A673 (cell line): Measurements from ENCODE around the gene UVSSA. TPM values are rescaled to one million over a fixed set of nuclear protein-coding genes. Genes with fewer than 3 reads are reported as not detected.

Experiments
- BruUV-seq: library from RNA; stranded (reverse); fragments of 400-500 nt; replicated peaks from 2 replicates; lab custom pipeline; 2021; lab: Mats Ljungman, UMichigan
- CTCF ChIA-PET: fragments of 300-600 bp; sonication (Branson Sonifier 250); formaldehyde crosslinking; loops from one replicate; lab custom pipeline; 2022; ENCODE audit warnings: antibody characterized with exemption; lab: Charles Lee
- POLR2A ChIA-PET: fragments of 300-600 bp; sonication (Branson Sonifier 250); formaldehyde crosslinking; loops from one replicate; lab custom pipeline; 2022; ENCODE audit warnings: antibody characterized with exemption; ENCODE audit not compliant: low non-redundant PET; lab: Charles Lee
- DNase-seq: peaks from one replicate; pipeline ENCODE4 v3.0.0-alpha.2; 2015; ENCODE audit warnings: low spot score
- H3K27ac ChIP-seq: fragments of 200-600 bp; sonication (generic); 2 replicates; pipeline ENCODE4 v1.5.1; 2016; ENCODE audit warnings: mixed run types, low read depth, mild to moderate bottlenecking, mixed read lengths, antibody characterized with exemption, low read length; ENCODE audit not compliant: poor library complexity, severe bottlenecking
- H3K27me3 ChIP-seq: fragments of 200-600 bp; sonication (generic); replicated peaks from 2 replicates; pipeline ENCODE4 v1.6.1; 2017; ENCODE audit warnings: mixed run types, low read depth, mild to moderate bottlenecking, mixed read lengths, antibody characterized with exemption, low read length; ENCODE audit not compliant: insufficient read depth, poor library complexity
- H3K36me3 ChIP-seq: fragments of 200-600 bp; sonication (generic); 2 replicates; pipeline ENCODE4 v1.6.1; 2016; ENCODE audit warnings: mixed run types, mild to moderate bottlenecking, mixed read lengths, antibody characterized with exemption, low read length; ENCODE audit not compliant: insufficient read depth, poor library complexity, severe bottlenecking
- H3K4me1 ChIP-seq: fragments of 200-600 bp; sonication (generic); 2 replicates; pipeline ENCODE4 v1.6.1; 2017; ENCODE audit warnings: mixed run types, mild to moderate bottlenecking, mixed read lengths, antibody characterized with exemption, low read length; ENCODE audit not compliant: insufficient read depth, poor library complexity, severe bottlenecking
- H3K4me3 ChIP-seq: fragments of 200-600 bp; sonication (generic); 2 replicates; pipeline ENCODE4 v1.5.1; 2016; ENCODE audit warnings: low read depth, mixed run types, mild to moderate bottlenecking, mixed read lengths, low read length; ENCODE audit not compliant: poor library complexity, severe bottlenecking
- H3K9me3 ChIP-seq: fragments of 200-600 bp; sonication (generic); 2 replicates; pipeline ENCODE4 v1.6.1; 2016; ENCODE audit warnings: mixed run types, low read depth, mild to moderate bottlenecking, mixed read lengths, antibody characterized with exemption, low read length; ENCODE audit not compliant: poor library complexity, severe bottlenecking
- EZH2 ChIP-seq: fragments of 200-600 bp; sonication (generic); IDR thresholded peaks from 2 replicates; pipeline ENCODE4 v1.6.1; 2017; ENCODE audit warnings: borderline replicate concordance, low read depth, mild to moderate bottlenecking, mixed read lengths, antibody characterized with exemption, low read length; ENCODE audit not compliant: poor library complexity, severe bottlenecking
- intact Hi-C: fragments of 100-400 bp; cut with micrococcal nuclease; formaldehyde crosslinking; loops from one replicate; pipeline ENCODE4 v1.10.0; 2022; ENCODE audit not compliant: unreplicated experiment
- total RNA-seq: library from RNA; stranded (reverse); gene quantifications from 2 replicates; pipeline ENCODE4 v1.2.3, GENCODE V29; 2021
- TF ChIP-seq, protein P1 (sequence below): fragments of 300-800, 200-600 bp; sonication (generic); conservative IDR thresholded peaks from 2 replicates; pipeline ENCODE4 v1.5.1; 2017; ENCODE audit warnings: low read depth, mild to moderate bottlenecking, antibody characterized with exemption, low read length, moderate library complexity, mixed read lengths

The UVSSA gene
- total RNA-seq, 1 experiment from 2014 or later: 20.3 TPM

DNA sequence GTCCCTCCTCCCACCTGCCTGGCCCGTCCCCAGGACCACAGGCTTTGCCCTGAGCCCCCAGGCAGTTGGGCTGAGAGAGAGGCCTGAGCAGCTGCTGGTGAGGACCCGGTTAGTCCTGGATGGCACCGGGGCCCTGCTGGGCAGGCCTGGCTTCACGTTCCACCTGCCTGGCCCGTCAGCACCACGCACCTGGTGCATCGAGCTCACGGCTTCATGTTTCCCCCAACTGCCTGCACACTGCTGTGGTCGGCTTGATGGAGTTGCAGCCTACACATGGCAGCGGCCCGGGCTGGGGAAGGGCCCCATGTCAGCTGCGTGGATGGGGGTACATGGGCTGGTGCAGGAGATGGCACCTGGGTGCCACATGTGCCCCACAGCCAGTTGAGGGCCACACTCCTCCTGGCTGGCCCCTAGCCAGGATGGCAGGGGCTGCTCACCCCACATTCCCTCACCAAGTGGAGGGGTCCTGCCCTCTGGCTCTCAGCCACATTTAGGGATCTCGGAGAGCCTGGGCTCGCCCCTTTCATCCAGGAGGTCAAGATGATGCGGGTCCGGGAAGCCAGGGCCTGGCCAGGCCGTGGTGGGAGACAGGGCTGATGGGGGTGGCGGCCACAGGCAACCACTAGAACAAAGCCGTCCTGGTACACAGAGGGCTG lies 30.7 kb downstream of the UVSSA start:
- Histone ChIP-seq H3K27ac (no peak overlapping the region), H3K9me3 (no peaks in the 10 kb centered on the region), H3K36me3 (no peaks in the 10 kb centered on the region), H3K4me3 (no peak overlapping the region), H3K27me3 (no peaks in the 10 kb centered on the region), H3K4me1 (no peaks in the 10 kb centered on the region)
- BruUV-seq: no TSS peak
- CTCF ChIA-PET: no interaction called here
- POLR2A ChIA-PET: no interaction called here
- DNase-seq: no peak
- TF ChIP-seq, protein P1, sequence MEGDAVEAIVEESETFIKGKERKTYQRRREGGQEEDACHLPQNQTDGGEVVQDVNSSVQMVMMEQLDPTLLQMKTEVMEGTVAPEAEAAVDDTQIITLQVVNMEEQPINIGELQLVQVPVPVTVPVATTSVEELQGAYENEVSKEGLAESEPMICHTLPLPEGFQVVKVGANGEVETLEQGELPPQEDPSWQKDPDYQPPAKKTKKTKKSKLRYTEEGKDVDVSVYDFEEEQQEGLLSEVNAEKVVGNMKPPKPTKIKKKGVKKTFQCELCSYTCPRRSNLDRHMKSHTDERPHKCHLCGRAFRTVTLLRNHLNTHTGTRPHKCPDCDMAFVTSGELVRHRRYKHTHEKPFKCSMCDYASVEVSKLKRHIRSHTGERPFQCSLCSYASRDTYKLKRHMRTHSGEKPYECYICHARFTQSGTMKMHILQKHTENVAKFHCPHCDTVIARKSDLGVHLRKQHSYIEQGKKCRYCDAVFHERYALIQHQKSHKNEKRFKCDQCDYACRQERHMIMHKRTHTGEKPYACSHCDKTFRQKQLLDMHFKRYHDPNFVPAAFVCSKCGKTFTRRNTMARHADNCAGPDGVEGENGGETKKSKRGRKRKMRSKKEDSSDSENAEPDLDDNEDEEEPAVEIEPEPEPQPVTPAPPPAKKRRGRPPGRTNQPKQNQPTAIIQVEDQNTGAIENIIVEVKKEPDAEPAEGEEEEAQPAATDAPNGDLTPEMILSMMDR: no peak
- TF ChIP-seq EZH2: no peak
- intact Hi-C loops: no loop called here

DNA sequence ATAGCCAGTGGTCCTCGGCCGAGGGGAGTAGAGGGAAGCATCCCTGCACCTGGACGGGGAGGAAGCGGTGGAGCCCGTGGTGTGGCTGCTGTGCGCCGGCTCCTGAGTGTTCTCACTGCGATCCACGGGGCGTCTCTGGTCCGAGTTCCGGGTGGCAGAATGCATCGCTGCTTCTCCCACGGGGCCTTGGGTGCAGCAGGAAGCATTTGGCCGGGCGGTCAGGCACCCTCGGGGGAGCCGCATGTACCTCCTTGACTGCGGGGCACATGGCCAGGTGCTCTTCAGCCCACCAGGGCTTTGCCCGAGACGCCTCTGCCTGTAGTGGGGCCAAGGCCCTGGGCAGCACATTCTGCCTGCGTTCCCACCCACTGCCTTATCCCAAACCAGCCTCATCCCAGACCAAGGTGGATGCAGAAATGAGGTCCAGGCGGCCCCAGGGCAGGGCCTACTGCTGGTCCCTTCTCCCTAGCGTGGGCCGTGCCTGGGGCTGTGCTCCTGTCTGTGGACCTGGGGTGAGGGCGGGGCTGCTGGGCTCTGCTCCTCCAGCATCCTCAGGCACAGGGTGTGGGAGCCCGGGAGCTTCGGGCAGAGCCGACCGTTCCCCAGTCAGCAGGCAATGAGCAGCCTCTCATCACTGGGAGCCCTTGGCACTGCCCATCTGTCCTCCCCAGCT lies 31.7 kb downstream of the UVSSA start:
- Histone ChIP-seq H3K4me1 (no peaks in the 10 kb centered on the region), H3K9me3 (no peaks in the 10 kb centered on the region), H3K36me3 (no peaks in the 10 kb centered on the region), H3K27me3 (no peaks in the 10 kb centered on the region), H3K27ac (no peak overlapping the region), H3K4me3 (no peak overlapping the region)
- TF ChIP-seq, protein P1: no peak
- TF ChIP-seq EZH2: no peak
- DNase-seq: no peak
- no TSS peak for BruUV-seq
- POLR2A ChIA-PET: no interaction called here
- CTCF ChIA-PET: no interaction called here
- intact Hi-C loops: no loop called here

DNA sequence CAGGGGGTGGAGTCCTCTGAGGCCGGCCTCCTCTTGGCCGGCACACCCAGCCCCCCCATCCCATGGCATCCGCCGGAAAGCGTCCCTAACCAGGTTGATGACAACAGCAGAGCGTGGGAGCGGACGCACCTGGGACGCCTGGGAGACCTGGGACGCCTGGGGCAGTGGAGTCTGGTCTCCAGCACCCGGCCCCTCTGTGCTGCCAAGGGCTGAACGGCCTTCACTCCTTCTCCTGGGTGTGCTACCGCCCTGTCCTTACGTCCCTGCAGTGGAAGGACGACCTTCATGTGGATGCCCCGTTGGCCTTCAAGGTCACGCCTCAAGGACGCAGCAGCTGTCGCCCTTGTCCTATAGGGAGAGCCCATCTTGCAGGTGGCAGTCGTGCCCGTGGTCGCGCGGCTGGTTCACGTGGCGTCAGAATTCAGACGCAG lies 32.4 kb downstream of the UVSSA start:
- no peak for DNase-seq
- Histone ChIP-seq H3K36me3 (no peaks in the 10 kb centered on the region), H3K4me1 (no peaks in the 10 kb centered on the region), H3K27ac (no peak overlapping the region), H3K27me3 (no peaks in the 10 kb centered on the region), H3K9me3 (no peaks in the 10 kb centered on the region), H3K4me3 (no peak overlapping the region)
- ChIA-PET CTCF (no interaction called here), POLR2A (no interaction called here)
- TF ChIP-seq, protein P1: no peak
- no peak for TF ChIP-seq EZH2
- no TSS peak for BruUV-seq
- intact Hi-C loops: no loop called here
